ENCODE data around the gene MRPL39.

Gene MRPL39

GRCh38 chr21:25568246-25568645, 39.0 kb downstream of the MRPL39 start:
- DNase-seq (ENCODE audit: low read depth in 2 of 2) = no peak

- DNase-seq (ENCODE audit: low read depth in 2 of 2) = no peak
These were observed 39.8 kb downstream of the MRPL39 start for GRCh38 chr21:25567472-25567871.

GRCh38 chr21:25566645-25567044, 40.6 kb downstream of the MRPL39 start:
- DNase-seq (ENCODE audit: low read depth in 2 of 2) = no peak

- DNase-seq (ENCODE audit: low read depth in 2 of 2) = no peak
These were observed 41.7 kb downstream of the MRPL39 start for GRCh38 chr21:25565272-25566211.

- DNase-seq (ENCODE audit: low read depth in 2 of 2) = no peak
These were observed 42.8 kb downstream of the MRPL39 start for GRCh38 chr21:25564349-25564948.

- no peak for DNase-seq (ENCODE audit: low read depth in 2 of 2)
These were observed 43.7 kb downstream of the MRPL39 start for GRCh38 chr21:25563361-25564116.

- DNase-seq (ENCODE audit: low read depth in 2 of 2) = no peak
These were observed 44.6 kb downstream of the MRPL39 start for GRCh38 chr21:25562660-25563059.

- peak; percentile 73 to 77 for DNase-seq (ENCODE audit: low read depth in 2 of 2)
These were observed 45.3 kb downstream of the MRPL39 start for GRCh38 chr21:25561668-25562641.

GRCh38 chr21:25560891-25561290, 46.4 kb downstream of the MRPL39 start:
- no peak for DNase-seq (ENCODE audit: low read depth in 2 of 2)

GRCh38 chr21:25560271-25560685, 47.0 kb downstream of the MRPL39 start:
- DNase-seq (ENCODE audit: low read depth in 2 of 2) = no peak

- no peak for DNase-seq (ENCODE audit: low read depth in 2 of 2)
These were observed 47.5 kb downstream of the MRPL39 start for GRCh38 chr21:25559746-25560145.

- no peak for DNase-seq (ENCODE audit: low read depth in 2 of 2)
These were observed 49.2 kb downstream of the MRPL39 start for GRCh38 chr21:25558123-25558522.

- no peak for DNase-seq (ENCODE audit: low read depth in 2 of 2)
These were observed 50.1 kb downstream of the MRPL39 start for GRCh38 chr21:25557180-25557579.

GRCh38 chr21:25556091-25556490, 51.2 kb downstream of the MRPL39 start:
- DNase-seq (ENCODE audit: low read depth in 2 of 2) = no peak

GRCh38 chr21:25555492-25555891, 51.8 kb downstream of the MRPL39 start:
- no peak for DNase-seq (ENCODE audit: low read depth in 2 of 2)

- DNase-seq (ENCODE audit: low read depth in 2 of 2) = no peak
These were observed 54.4 kb downstream of the MRPL39 start for GRCh38 chr21:25552856-25553255.

GRCh38 chr21:25551569-25551968, 55.7 kb downstream of the MRPL39 start:
- DNase-seq (ENCODE audit: low read depth in 2 of 2) = no peak

- DNase-seq (ENCODE audit: low read depth in 2 of 2) = no peak
These were observed 56.7 kb downstream of the MRPL39 start for GRCh38 chr21:25550352-25551120.

GRCh38 chr21:25541042-25541441, 66.2 kb downstream of the MRPL39 start:
- DNase-seq (ENCODE audit: low read depth in 2 of 2) = no peak

- DNase-seq (ENCODE audit: low read depth in 2 of 2) = no peak
These were observed 67.7 kb downstream of the MRPL39 start for GRCh38 chr21:25539606-25540005.
